Measurements from ENCODE around the gene AGFG2. TPM values are rescaled to one million over a fixed set of nuclear protein-coding genes. Genes with fewer than 3 reads are reported as not detected.
A peak's percentile ranks its signal among the peaks of the same experiment; 100 is the strongest.

AGFG2 gene
- total RNA-seq, 2 donors from 2014 or later, result 33.1 to 45.9 TPM

DNA sequence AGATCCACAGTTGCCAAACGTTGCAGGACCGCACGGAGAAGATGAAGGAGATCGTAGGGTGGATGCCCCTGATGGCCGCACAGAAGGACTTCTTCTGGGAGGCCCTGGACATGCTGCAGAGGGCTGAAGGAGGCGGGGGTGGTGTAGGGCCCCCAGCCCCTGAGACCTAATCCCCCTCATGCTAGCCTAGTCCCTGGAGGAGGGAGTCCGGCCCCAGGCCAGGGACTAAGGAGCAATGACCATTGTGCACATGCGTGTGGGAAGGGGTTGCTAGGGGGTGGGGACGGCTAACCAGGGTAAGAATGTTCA, 61.7 kb downstream of the AGFG2 start:
- Mint-ChIP-seq H3K36me3 (ENCODE audit: low read depth) (no peaks in the 10 kb centered on the region), H3K4me3 (no peak overlapping the region), H3K4me1 (peaks cover 23% of the 10 kb centered on the region), H3K27ac (no peak overlapping the region), H3K27me3 (no peaks in the 10 kb centered on the region)
- no peaks in the 10 kb centered on the region for H3K9me3 ChIP-seq (ENCODE audit: control insufficient read depth, low read length, poor library complexity, severe bottlenecking)
- ATAC-seq, result no peak
- no peak for DNase-seq

DNA sequence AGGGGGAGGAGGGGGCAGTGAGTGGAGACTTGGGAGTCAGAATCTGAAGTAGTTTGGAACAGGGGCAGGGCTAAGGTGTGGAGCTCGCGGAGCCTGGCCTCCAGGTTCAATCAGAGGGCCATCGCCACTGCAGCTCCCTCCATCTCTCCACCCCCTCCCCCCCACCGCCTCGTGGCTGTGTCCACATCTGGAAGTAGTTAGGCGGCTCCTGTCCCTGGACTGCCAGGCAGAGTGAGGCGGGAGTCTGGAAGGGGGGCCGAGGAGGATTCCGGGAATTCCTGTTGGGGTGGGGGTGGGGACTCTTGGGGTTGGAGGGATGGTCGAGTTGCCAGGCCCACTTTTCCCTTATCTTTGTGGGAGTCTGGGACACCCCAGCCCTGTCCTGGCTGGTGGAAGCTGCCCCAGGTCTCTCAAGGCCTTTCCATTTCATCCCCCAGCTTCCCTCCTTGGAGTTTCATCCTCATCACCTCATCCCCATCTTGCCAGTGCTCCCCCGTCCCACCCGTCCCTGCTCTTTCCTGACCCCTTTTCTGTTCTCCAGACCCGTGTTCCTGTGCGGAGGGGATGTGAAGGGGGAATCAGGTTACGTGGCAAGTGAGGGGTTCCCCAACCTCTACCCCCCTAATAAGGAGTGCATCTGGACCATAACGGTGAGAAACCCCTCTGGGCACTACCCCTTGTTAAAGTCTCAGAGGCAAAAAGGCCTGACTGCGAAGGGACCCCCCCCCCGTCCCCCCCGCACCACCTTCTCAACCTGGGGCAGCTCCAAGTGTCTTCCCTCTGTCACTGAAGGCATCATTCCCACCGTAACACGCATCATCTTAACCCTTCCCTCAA, 64.1 kb downstream of the AGFG2 start:
- no peaks in the 10 kb centered on the region for H3K27me3 Mint-ChIP-seq
- no peaks in the 10 kb centered on the region for H3K9me3 ChIP-seq (ENCODE audit: control insufficient read depth, low read length, poor library complexity, severe bottlenecking)
- DNase-seq (no peak), ATAC-seq (no peak)
- H3K4me3 Mint-ChIP-seq, result peak overlapping the region; percentile 90
- H3K4me1 Mint-ChIP-seq, result peaks cover 23% of the 10 kb centered on the region
- no peaks in the 10 kb centered on the region for H3K36me3 Mint-ChIP-seq (ENCODE audit: low read depth)
- H3K27ac Mint-ChIP-seq, result no peak overlapping the region

DNA sequence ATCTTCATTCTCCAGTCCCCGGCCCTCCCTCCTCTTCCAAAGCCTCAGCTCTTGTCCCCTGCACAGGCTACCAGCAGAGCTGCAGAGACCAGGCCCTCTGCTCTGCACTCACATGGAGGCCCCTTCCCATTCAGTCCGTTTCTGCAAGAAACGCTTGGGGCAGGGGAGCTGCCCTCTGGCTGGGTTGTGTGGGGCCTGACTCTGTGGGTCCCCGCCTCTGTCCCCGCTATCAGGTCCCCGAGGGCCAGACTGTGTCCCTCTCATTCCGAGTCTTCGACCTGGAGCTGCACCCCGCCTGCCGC, 64.7 kb downstream of the AGFG2 start:
- H3K27ac Mint-ChIP-seq, result no peak overlapping the region
- no peaks in the 10 kb centered on the region for H3K27me3 Mint-ChIP-seq
- DNase-seq, result no peak
- ATAC-seq, result peak; percentile 16
- no peaks in the 10 kb centered on the region for H3K36me3 Mint-ChIP-seq (ENCODE audit: low read depth)
- H3K4me3 Mint-ChIP-seq, result peak overlapping the region; percentile 90
- no peaks in the 10 kb centered on the region for H3K9me3 ChIP-seq (ENCODE audit: control insufficient read depth, low read length, poor library complexity, severe bottlenecking)
- H3K4me1 Mint-ChIP-seq, result peaks cover 20% of the 10 kb centered on the region

DNA sequence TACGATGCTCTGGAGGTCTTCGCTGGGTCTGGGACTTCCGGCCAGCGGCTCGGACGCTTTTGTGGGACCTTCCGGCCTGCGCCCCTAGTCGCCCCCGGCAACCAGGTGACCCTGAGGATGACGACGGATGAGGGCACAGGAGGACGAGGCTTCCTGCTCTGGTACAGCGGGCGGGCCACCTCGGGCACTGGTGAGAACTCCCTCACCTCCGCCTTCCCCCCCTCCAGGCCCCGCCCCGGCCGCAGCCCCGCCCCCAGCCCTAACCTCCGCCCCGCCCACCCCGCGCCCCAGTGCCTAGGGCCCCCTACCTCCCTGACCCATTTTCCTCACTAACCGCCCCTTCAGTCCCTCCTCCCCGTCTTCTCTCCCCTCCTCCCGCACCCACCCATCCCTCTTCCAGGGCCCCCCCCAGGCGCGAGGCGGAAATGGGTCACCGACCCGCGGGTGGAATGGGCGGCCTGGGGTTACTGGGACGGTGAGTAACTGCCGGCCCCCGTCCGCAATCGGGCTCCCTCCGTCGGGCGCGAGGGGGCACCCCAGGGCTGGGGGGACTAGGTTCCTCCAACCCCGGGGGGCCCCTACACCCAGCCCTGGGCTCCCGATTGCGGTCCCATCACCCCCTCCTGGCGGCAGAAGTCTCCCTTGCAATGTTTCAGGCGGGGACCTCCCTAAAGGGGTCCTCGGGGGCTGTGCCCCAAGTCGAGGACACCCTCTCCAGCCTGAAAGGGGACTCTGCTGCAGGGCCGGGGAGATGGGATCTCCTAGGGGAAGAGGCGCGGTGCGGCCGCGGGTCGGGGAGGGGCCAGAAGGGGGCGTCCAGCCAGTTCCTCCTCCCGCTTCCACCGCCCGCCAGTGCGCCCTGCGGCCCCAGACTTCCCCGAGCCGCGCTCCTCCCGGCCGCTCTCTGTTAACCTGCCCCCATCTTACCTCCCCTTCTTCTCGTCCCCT, 65.3 kb downstream of the AGFG2 start:
- peak; percentile 75 for ATAC-seq
- peak; percentile 51 to 78 (median 76) for DNase-seq
- no peaks in the 10 kb centered on the region for H3K9me3 ChIP-seq (ENCODE audit: control insufficient read depth, low read length, poor library complexity, severe bottlenecking)
- Mint-ChIP-seq H3K27me3 (no peaks in the 10 kb centered on the region), H3K4me3 (peak overlapping the region; percentile 90), H3K4me1 (peaks cover 20% of the 10 kb centered on the region), H3K27ac (no peak overlapping the region), H3K36me3 (ENCODE audit: low read depth) (no peaks in the 10 kb centered on the region)

DNA sequence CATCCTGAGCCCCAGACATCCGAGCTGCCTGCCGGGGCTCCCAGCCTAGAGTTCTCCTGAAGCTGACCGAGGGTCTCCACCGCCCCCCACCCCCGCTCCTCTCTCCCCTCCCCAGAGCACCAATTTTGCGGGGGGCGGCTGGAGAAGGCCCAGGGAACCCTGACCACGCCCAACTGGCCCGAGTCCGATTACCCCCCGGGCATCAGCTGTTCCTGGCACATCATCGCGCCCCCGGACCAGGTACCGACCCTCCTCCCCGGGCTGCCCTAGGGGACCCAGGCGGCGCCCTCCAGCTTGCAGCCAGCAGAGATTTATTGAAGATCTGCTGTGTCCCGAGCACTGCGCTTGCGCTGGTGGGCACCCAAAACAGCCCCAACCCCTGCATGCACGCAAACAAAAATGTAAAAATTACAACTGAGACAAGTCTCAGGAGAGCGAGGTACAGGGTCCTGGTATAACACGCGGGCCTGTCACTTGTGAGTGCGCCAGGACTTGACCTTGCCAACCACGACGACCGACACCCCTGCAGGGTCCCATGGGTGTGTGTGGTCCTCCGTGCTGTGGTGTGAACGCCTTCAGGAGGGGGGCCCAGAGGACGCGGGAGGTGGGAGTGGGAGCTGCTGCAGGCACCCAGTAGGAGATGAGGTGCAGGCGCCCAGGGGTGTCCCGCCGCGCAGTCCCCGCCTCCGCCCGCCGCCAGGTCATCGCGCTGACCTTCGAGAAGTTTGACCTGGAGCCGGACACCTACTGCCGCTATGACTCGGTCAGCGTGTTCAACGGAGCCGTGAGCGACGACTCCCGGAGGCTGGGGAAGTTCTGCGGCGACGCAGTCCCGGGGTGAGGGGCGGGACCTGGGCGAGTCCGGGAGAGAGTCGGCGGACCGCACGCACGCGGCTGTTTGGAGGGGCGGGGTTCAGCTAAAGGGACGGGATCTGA, 66.2 kb downstream of the AGFG2 start:
- peak in 2 of 3 donors; percentile 38 to 39 for DNase-seq
- Mint-ChIP-seq H3K4me3 (peak overlapping the region; percentile 90), H3K36me3 (ENCODE audit: low read depth) (no peaks in the 10 kb centered on the region), H3K4me1 (peaks cover 23% of the 10 kb centered on the region), H3K27ac (peak overlapping the region; percentile 4), H3K27me3 (no peaks in the 10 kb centered on the region)
- peak; percentile 39 for ATAC-seq
- H3K9me3 ChIP-seq (ENCODE audit: control insufficient read depth, low read length, poor library complexity, severe bottlenecking), result no peaks in the 10 kb centered on the region

DNA sequence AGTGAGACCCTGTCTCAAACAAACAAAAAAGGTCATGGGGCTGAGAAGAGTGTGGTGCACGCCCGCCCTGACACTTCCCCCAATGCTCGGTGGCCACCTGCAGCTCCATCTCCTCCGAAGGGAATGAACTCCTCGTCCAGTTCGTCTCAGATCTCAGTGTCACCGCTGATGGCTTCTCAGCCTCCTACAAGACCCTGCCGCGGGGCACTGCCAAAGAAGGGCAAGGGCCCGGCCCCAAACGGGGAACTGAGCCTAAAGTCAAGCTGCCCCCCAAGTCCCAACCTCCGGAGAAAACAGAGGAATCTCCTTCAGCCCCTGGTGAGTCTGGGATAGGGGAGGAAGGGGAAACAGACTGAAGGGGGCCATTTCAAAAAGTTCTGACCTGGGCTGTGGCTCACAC, 67.3 kb downstream of the AGFG2 start:
- no peaks in the 10 kb centered on the region for H3K27me3 Mint-ChIP-seq
- peaks cover 25% of the 10 kb centered on the region for H3K4me1 Mint-ChIP-seq
- DNase-seq (no peak), ATAC-seq (no peak)
- H3K4me3 Mint-ChIP-seq, result no peak overlapping the region
- no peak overlapping the region for H3K27ac Mint-ChIP-seq
- no peaks in the 10 kb centered on the region for H3K36me3 Mint-ChIP-seq (ENCODE audit: low read depth)
- no peaks in the 10 kb centered on the region for H3K9me3 ChIP-seq (ENCODE audit: control insufficient read depth, low read length, poor library complexity, severe bottlenecking)

DNA sequence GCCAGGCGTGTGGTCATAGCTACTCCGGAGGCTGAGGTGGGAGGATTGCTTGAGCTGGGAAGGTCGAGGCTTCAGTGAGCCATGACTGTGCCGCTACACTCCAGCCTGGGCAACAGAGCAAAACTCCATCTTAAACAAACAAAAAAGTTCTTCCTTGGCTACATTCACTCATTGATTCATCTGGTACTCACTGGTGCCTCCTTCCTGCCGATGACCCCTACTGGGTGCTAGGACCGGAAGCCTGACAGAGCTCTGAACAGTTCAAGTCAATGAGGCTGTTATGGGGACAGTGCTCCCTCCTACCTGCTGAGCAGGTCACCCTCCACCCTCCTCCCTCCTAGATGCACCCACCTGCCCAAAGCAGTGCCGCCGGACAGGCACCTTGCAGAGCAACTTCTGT, 68.1 kb downstream of the AGFG2 start:
- DNase-seq (no peak), ATAC-seq (no peak)
- H3K9me3 ChIP-seq (ENCODE audit: control insufficient read depth, low read length, poor library complexity, severe bottlenecking), result no peaks in the 10 kb centered on the region
- Mint-ChIP-seq H3K27ac (no peak overlapping the region), H3K27me3 (no peaks in the 10 kb centered on the region), H3K36me3 (ENCODE audit: low read depth) (no peaks in the 10 kb centered on the region), H3K4me3 (no peak overlapping the region), H3K4me1 (peaks cover 27% of the 10 kb centered on the region)

DNA sequence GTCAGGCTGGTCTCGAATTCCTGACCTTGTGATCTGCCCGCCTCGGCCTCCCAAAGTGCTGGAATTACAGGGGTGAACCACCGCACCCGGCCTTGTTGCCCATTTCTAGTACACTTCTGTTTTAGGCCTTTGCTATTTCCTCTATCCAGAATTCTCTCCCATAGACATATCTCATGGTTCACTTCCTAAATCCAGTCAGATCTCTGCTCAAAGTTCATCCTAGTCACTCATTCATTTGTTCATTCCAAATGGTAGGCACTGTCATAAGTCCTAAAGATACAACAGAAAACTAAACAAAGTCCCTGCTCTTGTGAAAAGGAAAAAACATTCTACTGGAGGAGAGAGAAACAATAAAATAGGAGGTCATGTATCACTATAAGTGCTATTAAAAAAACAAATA, 71.0 kb downstream of the AGFG2 start:
- ATAC-seq (no peak), DNase-seq (no peak)
- Mint-ChIP-seq H3K27ac (no peak overlapping the region), H3K27me3 (no peaks in the 10 kb centered on the region), H3K36me3 (ENCODE audit: low read depth) (peaks cover 3% of the 10 kb centered on the region), H3K4me1 (peaks cover 29% of the 10 kb centered on the region), H3K4me3 (no peak overlapping the region)
- no peaks in the 10 kb centered on the region for H3K9me3 ChIP-seq (ENCODE audit: control insufficient read depth, low read length, poor library complexity, severe bottlenecking)

DNA sequence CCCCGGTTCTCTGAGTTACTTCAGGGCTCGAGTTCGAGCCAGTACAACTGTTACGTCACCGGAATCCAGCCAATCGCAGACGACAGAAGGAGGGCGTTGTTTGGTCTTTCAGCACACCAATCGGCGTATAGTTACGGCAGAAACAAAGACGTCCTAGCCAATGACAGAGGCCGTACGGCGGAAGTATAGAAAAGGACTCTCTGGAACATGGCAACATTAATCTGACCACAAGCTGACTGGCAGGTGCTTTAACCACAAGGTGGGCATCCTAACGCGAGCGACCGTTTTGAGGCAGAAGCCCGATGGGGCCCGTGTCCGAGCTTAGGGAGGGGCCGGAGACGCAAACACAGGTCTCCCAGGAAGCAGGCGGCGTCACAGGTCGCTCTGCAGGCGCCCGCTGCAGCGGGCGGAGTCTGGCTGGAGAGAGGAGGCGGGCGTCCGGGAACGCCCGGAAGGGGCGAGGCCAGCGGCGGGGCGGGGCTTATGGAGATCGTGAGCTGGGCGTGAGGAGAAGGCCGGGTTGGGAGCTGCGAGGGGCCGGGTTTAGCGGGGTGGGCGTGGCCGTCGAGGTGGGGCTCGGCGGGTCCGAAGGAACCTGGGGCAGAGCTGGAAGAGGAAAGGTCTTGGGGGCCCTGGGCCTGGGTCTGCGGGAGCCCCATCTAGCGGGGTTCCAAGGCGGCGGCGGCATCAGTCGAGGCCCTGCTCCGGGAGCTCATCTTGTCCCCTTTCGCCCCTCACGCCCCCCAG, 73.2 kb downstream of the AGFG2 start, which contains the start of gene MOSPD3:
TSS of gene MOSPD3 (plus strand) at position 558 of the 747 bp plus-strand sequence. CDS start 252 bp downstream, outside the sequence.
- peaks cover 3% of the 10 kb centered on the region for H3K36me3 Mint-ChIP-seq (ENCODE audit: low read depth)
- peaks cover 22% of the 10 kb centered on the region for H3K4me1 Mint-ChIP-seq
- H3K27me3 Mint-ChIP-seq, result no peaks in the 10 kb centered on the region
- H3K9me3 ChIP-seq (ENCODE audit: control insufficient read depth, low read length, poor library complexity, severe bottlenecking), result no peaks in the 10 kb centered on the region
- ATAC-seq, result peak; percentile 91
- peak within 1 kb of the TSS; percentile 97 for H3K27ac Mint-ChIP-seq
- peak; percentile 95 to 98 (median 97) for DNase-seq
- H3K4me3 Mint-ChIP-seq, result peak within 1 kb of the TSS; percentile 97

DNA sequence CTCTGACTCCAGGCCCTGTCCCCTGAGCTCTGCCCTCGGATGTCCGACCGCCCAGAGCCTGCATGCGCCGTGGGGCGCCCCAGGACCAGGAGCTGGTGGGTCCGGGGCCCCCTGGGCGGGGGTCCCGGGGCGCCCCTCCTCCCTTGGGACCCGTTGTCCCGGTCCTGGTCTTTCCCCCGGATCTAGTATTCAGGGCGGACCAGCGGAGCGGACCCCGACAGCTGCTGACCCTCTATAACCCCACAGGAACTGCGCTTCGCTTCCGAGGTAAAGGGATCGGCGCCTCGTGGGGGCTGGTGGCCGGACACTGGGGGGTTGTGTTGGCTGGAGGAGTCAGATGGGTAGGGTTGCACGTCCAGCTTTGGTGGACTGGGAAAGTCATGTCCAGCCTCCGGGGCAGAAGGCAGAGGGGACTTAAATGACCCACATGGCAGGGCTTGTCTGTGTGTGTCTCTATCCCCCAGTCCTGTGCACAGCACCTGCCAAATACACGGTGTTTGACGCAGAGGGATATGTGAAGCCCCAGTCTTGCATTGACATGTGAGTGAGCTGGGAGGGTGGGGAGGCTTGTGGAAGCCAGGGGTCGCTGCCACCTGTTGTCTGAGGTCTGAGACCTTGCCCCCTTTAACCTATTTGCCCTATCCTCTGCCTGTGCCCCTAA, 73.9 kb downstream of the AGFG2 start:
- Mint-ChIP-seq H3K27me3 (no peaks in the 10 kb centered on the region), H3K4me1 (peaks cover 20% of the 10 kb centered on the region), H3K36me3 (ENCODE audit: low read depth) (peaks cover 3% of the 10 kb centered on the region), H3K27ac (peak overlapping the region; percentile 97), H3K4me3 (peak overlapping the region; percentile 97)
- DNase-seq (no peak), ATAC-seq (no peak)
- no peaks in the 10 kb centered on the region for H3K9me3 ChIP-seq (ENCODE audit: control insufficient read depth, low read length, poor library complexity, severe bottlenecking)

DNA sequence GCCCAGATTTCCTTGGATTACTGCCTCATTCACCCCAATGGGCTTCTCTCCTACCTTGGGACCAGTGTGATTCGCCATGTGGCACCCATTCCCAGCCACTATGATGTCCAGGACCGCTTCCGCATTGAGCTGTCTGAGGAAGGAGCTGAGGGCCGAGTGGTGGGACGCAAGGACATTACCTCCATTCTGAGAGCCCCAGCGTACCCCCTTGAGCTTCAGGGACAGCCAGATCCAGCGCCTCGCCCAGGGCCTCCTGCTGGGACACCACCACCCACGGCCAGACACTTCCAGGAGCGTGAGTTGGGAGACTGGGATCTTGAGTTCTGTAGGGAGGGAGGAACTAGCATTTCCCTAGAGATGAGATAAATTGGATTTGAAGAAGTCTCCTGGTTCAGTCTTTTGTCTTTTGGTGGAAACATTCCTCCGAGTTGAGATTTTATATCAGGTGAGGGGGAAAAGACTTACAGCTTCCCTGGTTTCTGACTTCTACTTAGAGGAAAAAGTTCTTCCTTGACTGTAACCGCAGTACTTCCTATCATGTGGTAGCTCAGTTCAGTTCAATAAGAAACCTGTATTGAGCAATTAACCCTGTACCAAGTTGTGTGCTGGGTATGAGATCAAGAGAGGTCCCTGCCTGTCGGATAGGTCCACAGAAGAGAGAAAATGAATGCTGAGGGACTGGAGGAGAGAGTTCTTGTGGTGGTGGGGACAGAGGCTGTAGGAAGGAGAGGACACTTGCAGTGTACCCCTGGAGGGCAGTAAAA, 74.6 kb downstream of the AGFG2 start:
- peak overlapping the region; percentile 97 for H3K27ac Mint-ChIP-seq
- peak overlapping the region; percentile 97 for H3K4me3 Mint-ChIP-seq
- H3K9me3 ChIP-seq (ENCODE audit: control insufficient read depth, low read length, poor library complexity, severe bottlenecking), result no peaks in the 10 kb centered on the region
- ATAC-seq (no peak), DNase-seq (no peak)
- H3K4me1 Mint-ChIP-seq, result peaks cover 20% of the 10 kb centered on the region
- H3K36me3 Mint-ChIP-seq (ENCODE audit: low read depth), result peaks cover 3% of the 10 kb centered on the region
- H3K27me3 Mint-ChIP-seq, result no peaks in the 10 kb centered on the region
